NCI-H1417 (cell line): ENCODE results near the gene PDCD10.

Experiments
- DNase-seq, 3 experiments: peaks; one replicate each; lab custom pipeline; 2025; lab: John Stamatoyannopoulos, UW

PDCD10 gene

GRCh38 chr3:167735233-167736138 lies 794 bp upstream of the PDCD10 start, which contains the start of gene SERPINI1:
TSS of gene SERPINI1 (plus strand) at chr3:167735721. CDS start at chr3:167789129, 53,408 bp downstream.
- peak; percentile 91 to 99 (median 98) for DNase-seq

- DNase-seq = no peak
These were observed 663 bp downstream of the PDCD10 start for GRCh38 chr3:167733961-167734497.

- DNase-seq = no peak
These were observed 2.2 kb downstream of the PDCD10 start for GRCh38 chr3:167732313-167733065.

- DNase-seq = no peak
These were observed 3.3 kb downstream of the PDCD10 start for GRCh38 chr3:167731393-167731792.

GRCh38 chr3:167729591-167729990 lies 5.1 kb downstream of the PDCD10 start:
- DNase-seq = peak in 1 of 3 experiments; percentile 60

- DNase-seq = no peak
These were observed 5.9 kb downstream of the PDCD10 start for GRCh38 chr3:167728632-167729323.

GRCh38 chr3:167728176-167728575 lies 6.5 kb downstream of the PDCD10 start:
- no peak for DNase-seq

GRCh38 chr3:167723872-167724271 lies 10.8 kb downstream of the PDCD10 start:
- no peak for DNase-seq

GRCh38 chr3:167723025-167723512 lies 11.6 kb downstream of the PDCD10 start:
- no peak for DNase-seq

- DNase-seq = no peak
These were observed 16.1 kb downstream of the PDCD10 start for GRCh38 chr3:167718582-167718981.

GRCh38 chr3:167716920-167717319 lies 17.8 kb downstream of the PDCD10 start:
- peak in 1 of 3 experiments; percentile 23 for DNase-seq

GRCh38 chr3:167714871-167715270 lies 19.8 kb downstream of the PDCD10 start:
- no peak for DNase-seq

- no peak for DNase-seq
These were observed 22.2 kb downstream of the PDCD10 start for GRCh38 chr3:167712445-167712844.

- DNase-seq = no peak
These were observed 23.3 kb downstream of the PDCD10 start for GRCh38 chr3:167711439-167711838.

- DNase-seq = no peak
These were observed 24.1 kb downstream of the PDCD10 start for GRCh38 chr3:167710552-167710951.

- DNase-seq = no peak
These were observed 25.0 kb downstream of the PDCD10 start for GRCh38 chr3:167709690-167710089.

- no peak for DNase-seq
These were observed 28.9 kb downstream of the PDCD10 start for GRCh38 chr3:167705840-167706239.

GRCh38 chr3:167700926-167701325 lies 33.8 kb downstream of the PDCD10 start:
- no peak for DNase-seq

GRCh38 chr3:167700046-167700445 lies 34.6 kb downstream of the PDCD10 start:
- DNase-seq = no peak

GRCh38 chr3:167694121-167694520 lies 40.6 kb downstream of the PDCD10 start:
- no peak for DNase-seq

GRCh38 chr3:167691366-167691765 lies 43.3 kb downstream of the PDCD10 start:
- DNase-seq = no peak
